ENCODE data around the gene PLPP7.

Gene PLPP7

DNA sequence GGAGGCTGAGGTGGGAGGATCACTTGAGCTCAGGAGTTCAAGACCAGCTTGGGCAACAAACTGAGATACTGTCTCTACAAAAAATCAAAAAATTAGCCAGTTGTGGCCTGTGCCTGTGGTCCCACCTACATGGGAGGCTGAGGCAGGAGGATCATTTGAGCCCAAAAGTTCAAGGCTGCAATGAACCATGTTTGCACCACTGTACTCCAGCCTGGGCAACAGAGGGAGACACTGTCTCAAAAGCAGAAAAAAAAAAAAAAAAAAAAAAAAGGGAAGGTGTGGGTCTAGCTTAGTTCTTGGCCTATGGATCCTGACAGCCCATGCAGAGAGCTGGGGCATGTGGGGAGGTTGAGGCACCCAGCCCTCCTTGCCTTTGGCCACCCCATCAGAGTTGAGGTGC, 10.9 kb downstream of the PLPP7 start:
- DNase-seq (ENCODE audit: low read depth, low spot score): no peak
- H3K27ac ChIP-seq: no peak overlapping the region

DNA sequence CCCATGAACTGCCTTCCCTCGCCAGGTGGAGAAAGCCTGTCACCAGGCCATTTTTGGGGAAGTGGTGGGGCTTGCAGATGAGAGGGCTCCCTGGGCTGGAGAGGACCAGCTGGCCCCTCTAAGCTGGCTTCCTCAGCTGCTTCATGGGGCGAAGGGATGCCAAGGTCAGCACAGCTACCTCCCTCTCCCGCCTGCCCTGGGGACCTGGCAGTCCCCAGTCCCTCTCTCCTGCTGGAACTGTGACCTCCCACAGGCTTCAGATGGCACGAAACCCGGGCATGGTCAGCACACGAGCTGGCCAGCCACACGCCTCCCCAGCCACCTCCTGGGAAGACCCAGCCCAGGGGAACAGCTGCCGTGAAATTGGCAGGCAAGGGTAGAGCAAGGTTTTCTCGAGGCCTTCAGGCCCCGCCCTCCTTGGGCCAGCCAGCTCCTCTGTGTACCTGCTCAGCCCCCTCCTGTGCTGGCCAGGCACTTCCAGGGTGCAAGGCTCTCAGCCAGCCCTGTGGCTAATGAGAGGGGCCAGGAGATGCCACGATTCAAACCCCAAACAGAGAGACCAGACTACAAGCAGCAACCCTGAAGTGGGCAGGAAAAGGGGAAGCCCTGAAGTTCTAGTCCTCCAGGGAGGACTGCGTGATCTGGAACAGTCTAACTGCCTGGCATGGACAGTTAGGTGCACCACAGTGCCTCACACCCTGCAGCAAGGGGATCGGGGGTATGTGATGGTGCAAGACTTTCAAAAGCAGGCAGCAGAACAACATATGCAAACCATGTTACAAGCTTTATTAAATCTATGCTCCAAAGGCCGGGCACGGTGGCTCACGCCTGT, 12.9 kb downstream of the PLPP7 start:
- no peak overlapping the region for H3K27ac ChIP-seq
- DNase-seq (ENCODE audit: low read depth, low spot score): no peak

DNA sequence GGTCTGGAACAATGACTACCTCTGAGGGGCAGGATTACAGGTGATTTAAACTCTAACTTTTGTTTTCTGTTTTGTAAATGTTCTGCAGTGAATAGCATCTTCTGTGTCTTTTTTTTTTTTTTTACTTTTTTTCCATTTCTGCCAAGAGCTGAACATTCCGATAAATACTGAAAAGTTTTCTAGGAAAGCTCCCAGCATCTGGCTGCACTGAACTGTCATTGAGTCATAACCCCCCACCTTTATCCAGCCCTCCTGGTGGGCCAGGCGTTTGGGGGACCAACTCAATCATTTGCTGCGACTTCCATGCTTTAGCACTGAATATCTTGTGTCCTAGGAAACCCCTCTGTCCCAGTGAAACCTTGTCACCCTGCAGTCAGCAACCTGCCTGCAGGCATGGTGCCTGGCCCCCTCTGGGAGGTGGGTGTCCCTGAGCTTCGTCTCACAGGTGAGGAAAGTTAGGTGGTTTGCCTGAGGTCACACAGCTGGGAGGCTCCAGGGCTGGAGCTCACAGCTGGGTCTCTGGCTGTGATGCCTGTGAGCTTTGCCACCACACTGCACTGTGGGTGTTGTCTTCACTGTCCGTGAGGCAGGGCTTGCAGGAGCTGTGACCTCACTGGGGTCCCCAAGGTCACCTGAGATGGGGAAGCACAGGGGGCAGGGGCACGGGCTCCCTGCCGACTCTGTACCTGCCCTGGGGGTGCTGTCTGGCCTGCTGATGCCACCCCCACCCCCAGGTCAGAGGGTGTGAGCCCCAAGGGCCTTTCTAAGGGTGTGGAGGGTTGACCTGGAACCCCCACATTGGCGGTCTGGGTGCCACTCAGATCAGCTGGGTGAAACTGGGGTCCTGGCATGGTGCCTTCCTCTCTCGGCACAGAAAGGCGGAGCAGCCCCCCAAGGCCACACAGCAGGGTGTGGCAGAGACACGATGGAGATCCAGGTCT, 14.1 kb downstream of the PLPP7 start:
- no peak overlapping the region for H3K27ac ChIP-seq
- no peak for DNase-seq (ENCODE audit: low read depth, low spot score)

GRCh38 chr9:131304676-131305355, 15.3 kb downstream of the PLPP7 start:
- no peak for DNase-seq (ENCODE audit: low read depth, low spot score)
- no peak overlapping the region for H3K27ac ChIP-seq

DNA sequence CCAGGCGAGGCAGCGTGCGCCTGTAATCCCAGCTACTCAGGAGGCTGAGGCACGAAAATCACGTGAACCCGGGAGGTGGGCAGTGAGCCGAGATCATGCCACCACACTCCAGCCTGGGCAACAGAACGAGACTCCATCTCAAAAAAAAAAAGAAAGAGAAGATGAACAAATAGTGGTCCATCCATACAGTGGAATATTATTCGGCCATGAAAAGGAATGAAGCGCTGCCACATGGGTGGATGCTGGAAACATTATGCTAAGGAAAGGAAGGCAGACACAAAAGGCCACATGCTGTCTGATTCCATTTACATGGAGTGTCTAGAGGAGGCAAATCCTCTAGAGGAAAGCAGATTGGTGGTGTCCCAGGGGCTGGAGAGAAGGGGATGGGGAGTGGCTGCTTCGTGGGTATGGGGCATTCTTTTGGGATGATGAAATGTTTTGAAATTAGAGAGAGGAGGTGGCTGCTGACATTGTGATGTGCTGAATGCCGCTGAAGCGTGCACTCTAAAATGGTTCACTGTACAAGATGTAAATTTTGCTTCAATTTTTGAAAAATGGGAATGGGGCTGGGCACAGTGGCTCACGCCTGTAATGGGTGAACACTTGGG, 17.0 kb downstream of the PLPP7 start:
- no peak for DNase-seq (ENCODE audit: low read depth, low spot score)
- H3K27ac ChIP-seq: no peak overlapping the region

DNA sequence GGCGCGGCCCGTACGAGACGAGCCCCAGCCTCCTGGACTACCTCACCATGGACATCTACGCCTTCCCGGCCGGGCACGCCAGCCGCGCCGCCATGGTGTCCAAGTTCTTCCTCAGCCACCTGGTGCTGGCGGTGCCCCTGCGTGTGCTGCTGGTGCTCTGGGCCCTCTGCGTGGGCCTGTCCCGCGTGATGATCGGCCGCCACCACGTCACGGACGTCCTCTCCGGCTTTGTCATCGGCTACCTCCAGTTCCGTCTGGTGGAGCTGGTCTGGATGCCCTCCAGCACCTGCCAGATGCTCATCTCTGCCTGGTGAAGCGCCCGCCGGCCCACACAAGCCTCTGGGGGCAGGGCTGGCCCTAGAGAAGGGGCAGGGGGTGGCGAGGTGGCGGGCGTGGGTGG, 18.5 kb downstream of the PLPP7 start:
- no peak overlapping the region for H3K27ac ChIP-seq
- DNase-seq (ENCODE audit: low read depth, low spot score): no peak

DNA sequence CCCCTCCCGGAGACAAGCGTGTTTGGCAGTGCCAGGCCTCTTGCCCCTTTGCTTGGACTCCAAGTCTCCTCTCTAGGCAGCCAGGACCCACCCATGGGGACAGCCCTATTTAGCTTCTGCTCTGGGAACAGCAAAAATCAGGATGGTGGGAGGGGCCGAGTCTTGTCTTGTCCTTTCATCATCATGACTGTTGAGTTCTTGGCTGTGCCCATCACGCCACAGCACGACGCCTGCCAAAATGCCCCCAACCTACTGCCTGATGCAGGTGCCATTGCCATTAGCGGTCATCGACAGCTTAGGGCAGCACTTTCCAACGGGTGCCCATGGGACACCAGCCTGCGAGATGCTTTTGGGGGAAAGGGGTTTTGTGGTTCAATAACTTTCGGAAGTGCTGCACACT, 18.9 kb downstream of the PLPP7 start:
- no peak overlapping the region for H3K27ac ChIP-seq
- no peak for DNase-seq (ENCODE audit: low read depth, low spot score)

GRCh38 chr9:131308906-131309529, 19.5 kb downstream of the PLPP7 start:
- DNase-seq (ENCODE audit: low read depth, low spot score): no peak
- H3K27ac ChIP-seq: no peak overlapping the region

- no peak for DNase-seq (ENCODE audit: low read depth, low spot score)
- H3K27ac ChIP-seq: no peak overlapping the region
Measured at GRCh38 chr9:131309530-131310276, 20.2 kb downstream of the PLPP7 start.

DNA sequence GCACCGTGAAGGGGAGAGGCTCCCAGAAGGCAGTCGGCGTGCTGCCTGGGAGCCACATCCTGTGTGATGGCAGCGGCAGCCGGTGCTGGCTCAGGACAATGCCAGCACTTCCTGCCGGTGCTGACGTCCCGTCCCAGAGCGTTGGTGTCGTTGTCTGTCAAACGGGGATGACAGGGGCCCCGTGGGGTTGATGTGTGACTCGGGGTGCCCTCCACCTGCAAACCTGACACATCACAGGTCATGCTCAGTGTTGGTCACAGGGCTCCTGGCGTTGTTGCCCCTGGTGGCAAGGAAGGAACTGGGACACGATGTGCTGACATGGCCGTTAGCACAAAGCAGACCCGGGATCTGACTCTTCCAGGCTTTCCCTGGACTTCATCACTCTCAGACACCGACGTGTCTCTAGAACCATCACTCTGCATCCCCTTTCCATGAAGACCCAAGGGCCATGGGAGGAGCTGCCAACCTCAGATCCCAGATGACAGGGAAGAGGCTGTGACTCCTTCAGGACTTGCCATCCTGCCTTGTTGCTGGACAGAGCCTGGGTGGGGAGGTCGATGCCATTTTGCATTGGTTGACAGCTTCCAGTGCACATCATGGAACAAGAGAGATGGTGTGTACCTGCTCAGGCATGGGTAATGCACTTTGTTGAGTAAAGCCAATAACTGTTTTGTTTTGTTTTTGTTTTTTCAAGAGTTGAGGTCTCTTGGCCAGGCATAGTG, 21.5 kb downstream of the PLPP7 start:
- no peak overlapping the region for H3K27ac ChIP-seq
- no peak for DNase-seq (ENCODE audit: low read depth, low spot score)

GRCh38 chr9:131312246-131312645, 22.7 kb downstream of the PLPP7 start:
- no peak for DNase-seq (ENCODE audit: low read depth, low spot score)
- no peak overlapping the region for H3K27ac ChIP-seq

- H3K27ac ChIP-seq: no peak overlapping the region
- no peak for DNase-seq (ENCODE audit: low read depth, low spot score)
Measured at GRCh38 chr9:131312822-131313770, 23.6 kb downstream of the PLPP7 start.

GRCh38 chr9:131318231-131319085, 28.9 kb downstream of the PLPP7 start:
- DNase-seq (ENCODE audit: low read depth, low spot score): no peak
- no peak overlapping the region for H3K27ac ChIP-seq

DNA sequence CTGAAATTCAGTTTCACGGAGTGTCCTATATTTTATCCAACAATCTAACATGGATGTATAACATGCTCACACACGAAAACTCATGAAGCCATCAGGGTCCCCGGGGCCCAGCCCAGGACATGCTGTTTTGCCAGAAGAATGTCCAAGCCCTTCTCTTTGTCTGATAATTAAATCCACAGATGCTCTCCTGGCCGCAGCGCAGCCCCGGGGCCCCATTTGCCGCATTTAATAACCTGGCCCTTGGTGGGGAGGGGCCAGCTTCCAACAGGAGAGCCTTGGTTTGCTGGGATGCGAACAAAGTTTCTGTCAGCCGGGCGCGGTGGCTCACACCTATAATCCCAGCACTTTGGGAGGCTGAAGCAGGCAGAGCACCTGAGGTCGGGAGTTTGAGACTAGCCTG, 30.0 kb downstream of the PLPP7 start:
- no peak overlapping the region for H3K27ac ChIP-seq
- no peak for DNase-seq (ENCODE audit: low read depth, low spot score)

DNA sequence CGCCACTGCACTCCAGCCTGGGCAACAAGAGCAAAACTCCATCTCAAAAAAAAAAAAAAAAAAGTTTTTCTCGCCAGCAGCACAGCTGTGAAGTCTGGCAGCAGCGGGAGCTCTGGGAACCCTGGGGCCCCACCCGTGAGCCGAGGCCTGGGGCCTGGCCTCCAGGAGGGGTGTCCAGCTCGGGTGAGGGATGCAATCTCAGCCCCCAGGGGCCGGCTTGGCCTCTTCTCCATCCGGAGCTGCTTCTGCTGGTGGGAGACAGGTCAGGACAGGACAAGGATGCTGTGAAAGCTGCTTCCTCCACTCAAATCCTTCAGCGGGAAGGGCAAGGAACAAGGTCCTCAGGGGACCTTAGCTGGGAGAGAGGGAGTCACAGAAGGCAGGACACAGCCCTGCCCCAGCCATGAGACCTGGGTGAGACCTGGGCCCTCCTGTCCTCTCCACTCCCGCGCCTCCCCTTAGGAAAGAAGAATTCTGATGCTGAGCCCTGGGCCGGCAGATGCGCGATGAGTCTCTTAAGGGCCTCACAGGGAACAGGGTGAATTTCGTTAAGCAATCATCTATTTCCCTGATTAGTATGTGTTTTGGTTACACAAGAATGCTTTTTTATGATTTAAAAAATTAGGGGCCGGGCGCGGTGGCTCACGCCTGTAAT, 30.6 kb downstream of the PLPP7 start:
- no peak overlapping the region for H3K27ac ChIP-seq
- DNase-seq (ENCODE audit: low read depth, low spot score): no peak

DNA sequence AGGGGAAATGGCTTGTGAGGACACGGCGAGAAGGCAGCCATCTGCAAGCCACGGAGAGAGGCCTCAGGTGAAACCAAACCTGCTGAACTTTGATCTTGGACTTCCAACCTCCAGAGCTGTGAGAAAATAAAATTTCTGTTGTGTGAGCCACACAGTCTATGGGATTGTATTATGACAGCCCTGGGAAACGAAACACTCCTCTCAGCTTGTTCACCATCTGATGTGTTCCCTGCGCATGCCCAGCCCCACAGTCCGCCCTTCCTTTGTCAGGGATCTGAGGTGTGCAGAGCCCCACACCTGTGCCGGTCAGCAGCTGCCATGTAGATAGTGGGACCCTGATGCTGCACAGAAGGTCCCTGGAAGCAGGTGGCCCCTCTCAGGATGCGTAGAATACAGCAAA, 34.1 kb downstream of the PLPP7 start:
- DNase-seq (ENCODE audit: low read depth, low spot score): no peak
- no peak overlapping the region for H3K27ac ChIP-seq
